Measurements from ENCODE around the gene DBN1. TPM values are rescaled to one million over a fixed set of nuclear protein-coding genes. Genes with fewer than 3 reads are reported as not detected.

DBN1 gene
- total RNA-seq, 2 experiments from 2014 or later: 82.5 to 87.0 TPM

DNA sequence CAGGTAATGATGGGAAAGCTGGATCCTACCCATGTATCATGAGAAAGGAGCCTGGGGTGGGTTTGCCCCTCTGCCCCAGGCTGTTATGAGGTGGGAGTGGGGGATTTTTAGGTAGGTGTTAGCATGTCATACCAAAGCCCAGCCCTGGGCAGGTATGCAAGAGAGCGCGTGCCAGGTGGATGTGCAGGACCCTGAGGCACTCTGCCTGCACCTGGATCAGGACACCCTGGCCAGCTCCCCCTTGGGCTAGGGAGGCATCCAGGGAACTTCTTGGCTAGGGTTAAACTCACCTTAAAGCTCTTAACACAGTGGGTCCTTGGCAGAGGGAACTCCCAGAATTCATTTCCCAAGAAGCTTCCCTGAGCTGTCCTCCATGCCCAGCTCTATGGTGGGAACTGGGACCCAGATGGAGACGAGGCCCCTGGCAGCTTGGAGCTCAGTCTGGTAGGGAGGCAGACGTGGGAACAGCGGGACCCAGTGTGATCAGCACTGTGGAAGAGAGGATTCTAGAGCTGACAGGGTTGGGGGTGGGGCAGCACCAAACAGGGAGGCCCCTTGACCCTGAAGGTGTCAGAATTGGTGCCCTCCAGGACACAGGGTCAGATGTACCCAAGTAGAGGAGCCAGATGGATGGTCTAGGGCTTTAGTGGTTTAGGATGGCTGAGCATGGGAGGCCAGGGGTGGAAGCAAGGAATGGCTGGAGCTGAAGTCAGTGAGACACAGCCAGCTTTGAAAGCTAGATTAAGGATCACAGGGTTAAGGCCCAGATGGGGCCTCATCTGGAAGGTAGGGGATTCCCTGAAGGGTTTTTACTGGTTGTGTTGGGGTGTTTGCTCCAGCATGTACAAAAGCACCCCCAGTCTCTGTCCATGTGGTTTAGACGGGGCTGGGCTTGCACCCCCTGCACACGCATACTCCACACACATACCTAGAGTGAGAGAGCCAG is 29.1 kb downstream of the DBN1 start:
- H3K9me3 Mint-ChIP-seq: no peaks in the 10 kb centered on the region
- ATAC-seq (ENCODE audit: low read depth) (no peak), DNase-seq (peak; percentile 43)
- POLR2A ChIA-PET: interaction anchor here (0.8 to 12.5 kb wide), 9 partner anchors 7 to 73 kb away, joined by 4 to 312 read pairs (median 18); partner anchors contain the start of gene GRK6
- H3K4me3 Mint-ChIP-seq: no peak overlapping the region
- H3K4me1 Mint-ChIP-seq: peaks cover 38% of the 10 kb centered on the region
- H3K36me3 Mint-ChIP-seq: peaks cover 10% of the 10 kb centered on the region
- H3K27ac Mint-ChIP-seq: peak overlapping the region; percentile 67
- H3K27me3 Mint-ChIP-seq: no peaks in the 10 kb centered on the region

DNA sequence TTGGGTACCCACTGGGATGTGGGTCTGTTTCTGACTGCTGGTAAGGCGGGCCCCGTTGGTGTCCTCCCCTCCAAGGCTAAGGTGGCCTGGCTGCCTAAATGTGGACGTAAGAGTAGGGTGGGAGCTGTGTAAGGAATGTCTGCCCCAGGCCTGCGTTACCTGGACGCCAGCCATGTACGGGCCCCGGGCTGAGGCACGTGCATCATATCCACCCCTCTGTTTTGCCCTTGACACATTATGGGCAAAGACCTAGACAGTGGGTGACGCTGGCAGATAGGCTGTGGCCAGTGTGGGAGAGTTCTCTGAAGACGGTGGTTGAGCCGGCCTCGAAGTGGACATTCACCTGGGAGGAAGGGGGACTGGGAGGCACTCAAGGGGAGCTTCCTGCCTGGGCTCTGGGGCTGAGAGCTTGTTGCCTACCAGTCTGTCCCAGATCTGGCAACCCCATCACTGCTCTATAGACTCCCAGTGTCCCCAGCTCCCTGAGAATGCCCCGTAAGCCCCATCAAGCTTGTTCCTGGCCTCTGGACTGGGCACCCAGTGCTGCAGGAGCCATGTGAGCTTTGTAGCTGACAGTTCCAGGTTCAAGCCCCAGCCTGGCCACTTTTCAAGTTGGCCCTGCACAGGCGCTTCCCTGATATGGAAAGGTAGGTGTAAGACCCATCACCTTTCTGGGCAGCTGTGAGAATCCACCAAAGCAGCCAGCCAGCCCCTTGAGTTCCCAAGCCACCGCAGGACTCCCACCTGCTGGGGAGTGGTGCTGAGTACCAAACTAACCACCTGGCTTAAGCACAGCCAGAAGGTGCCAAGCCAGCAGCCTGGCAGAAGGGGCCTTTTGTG is 30.1 kb downstream of the DBN1 start:
- H3K27ac Mint-ChIP-seq: peak overlapping the region; percentile 30
- peaks cover 11% of the 10 kb centered on the region for H3K36me3 Mint-ChIP-seq
- DNase-seq: no peak
- H3K4me3 Mint-ChIP-seq: no peak overlapping the region
- no peaks in the 10 kb centered on the region for H3K9me3 Mint-ChIP-seq
- POLR2A ChIA-PET: interaction anchor here (0.8 to 12.5 kb wide), 6 partner anchors 6 to 54 kb away, joined by 4 to 312 read pairs (median 26); partner anchors contain the start of gene GRK6
- H3K27me3 Mint-ChIP-seq: no peaks in the 10 kb centered on the region
- peaks cover 38% of the 10 kb centered on the region for H3K4me1 Mint-ChIP-seq
- no peak for ATAC-seq (ENCODE audit: low read depth)

- POLR2A ChIA-PET: interaction anchor here (1.0 to 12.5 kb wide), 4 partner anchors 12 to 39 kb away, joined by 4 to 312 read pairs (median 65); partner anchors contain the start of gene GRK6
- DNase-seq (peak; percentile 28), ATAC-seq (ENCODE audit: low read depth) (no peak)
- Mint-ChIP-seq H3K36me3 (peaks cover 19% of the 10 kb centered on the region), H3K27me3 (no peaks in the 10 kb centered on the region), H3K27ac (no peak overlapping the region), H3K4me1 (peaks cover 34% of the 10 kb centered on the region), H3K4me3 (no peak overlapping the region), H3K9me3 (no peaks in the 10 kb centered on the region)
These were observed 31.2 kb downstream of the DBN1 start for GRCh38 chr5:177442066-177442826.

GRCh38 chr5:177440990-177441780 is 32.2 kb downstream of the DBN1 start:
- H3K27ac Mint-ChIP-seq: no peak overlapping the region
- DNase-seq (no peak), ATAC-seq (ENCODE audit: low read depth) (no peak)
- POLR2A ChIA-PET: interaction anchor here (0.8 to 12.5 kb wide), 5 partner anchors 11 to 37 kb away, joined by 3 to 312 read pairs (median 8); partner anchors contain the start of gene GRK6
- H3K27me3 Mint-ChIP-seq: no peaks in the 10 kb centered on the region
- H3K4me1 Mint-ChIP-seq: peaks cover 35% of the 10 kb centered on the region
- peaks cover 22% of the 10 kb centered on the region for H3K36me3 Mint-ChIP-seq
- H3K9me3 Mint-ChIP-seq: no peaks in the 10 kb centered on the region
- H3K4me3 Mint-ChIP-seq: no peak overlapping the region

- peak; percentile 4 for ATAC-seq (ENCODE audit: low read depth)
- DNase-seq: peak; percentile 31
These were observed 33.0 kb downstream of the DBN1 start for GRCh38 chr5:177440211-177440989.

GRCh38 chr5:177439518-177440053 is 33.8 kb downstream of the DBN1 start:
- DNase-seq (no peak), ATAC-seq (ENCODE audit: low read depth) (no peak)
- no peaks in the 10 kb centered on the region for H3K27me3 Mint-ChIP-seq
- no peaks in the 10 kb centered on the region for H3K9me3 Mint-ChIP-seq
- POLR2A ChIA-PET: interaction anchor here (0.6 to 12.5 kb wide), 5 partner anchors 8 to 46 kb away, joined by 3 to 312 read pairs (median 7); partner anchors contain the start of gene GRK6
- H3K36me3 Mint-ChIP-seq: peaks cover 30% of the 10 kb centered on the region
- H3K4me3 Mint-ChIP-seq: no peak overlapping the region
- H3K4me1 Mint-ChIP-seq: peaks cover 25% of the 10 kb centered on the region
- H3K27ac Mint-ChIP-seq: peak overlapping the region; percentile 22

More at GRCh38 chr5:177440211-177440989, 33.0 kb downstream of the DBN1 start:
- Mint-ChIP-seq H3K4me1 (peaks cover 28% of the 10 kb centered on the region), H3K36me3 (peaks cover 26% of the 10 kb centered on the region), H3K27me3 (no peaks in the 10 kb centered on the region), H3K4me3 (no peak overlapping the region), H3K27ac (peak overlapping the region; percentile 6), H3K9me3 (no peaks in the 10 kb centered on the region)
- POLR2A ChIA-PET: interaction anchor here (0.8 to 12.5 kb wide), 3 partner anchors 10 to 36 kb away, joined by 3 to 312 read pairs (median 19); partner anchors contain the start of gene GRK6

DNA sequence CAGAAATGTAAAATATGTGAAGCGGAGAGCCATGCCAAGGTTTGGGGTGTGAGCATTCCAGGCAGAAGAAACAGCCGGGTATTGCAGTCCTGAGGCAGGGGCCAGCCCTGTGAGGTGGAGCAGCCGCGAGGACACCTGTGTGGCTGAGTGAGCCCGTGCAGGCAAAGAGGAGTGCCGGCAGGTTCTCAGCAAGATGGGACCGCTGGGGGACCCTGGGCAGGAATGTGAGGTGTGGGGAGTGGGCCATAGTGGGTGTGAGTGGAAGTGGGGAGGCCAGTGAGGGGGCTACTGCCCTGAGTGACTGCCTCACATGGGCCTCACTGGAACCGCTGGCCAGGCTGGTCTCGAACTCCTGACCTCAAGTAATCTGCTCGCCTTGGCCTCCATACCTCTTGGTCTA is 35.0 kb downstream of the DBN1 start:
- POLR2A ChIA-PET: interaction anchor here (1.5 to 3.5 kb wide), 3 partner anchors 7 to 34 kb away, joined by 4 to 21 read pairs (median 19); partner anchors contain the start of gene PRR7
- no peaks in the 10 kb centered on the region for H3K9me3 Mint-ChIP-seq
- ATAC-seq (ENCODE audit: low read depth) (no peak), DNase-seq (no peak)
- H3K36me3 Mint-ChIP-seq: peaks cover 34% of the 10 kb centered on the region
- H3K4me3 Mint-ChIP-seq: no peak overlapping the region
- no peak overlapping the region for H3K27ac Mint-ChIP-seq
- H3K27me3 Mint-ChIP-seq: no peaks in the 10 kb centered on the region
- H3K4me1 Mint-ChIP-seq: peaks cover 24% of the 10 kb centered on the region

GRCh38 chr5:177437623-177438022 is 35.8 kb downstream of the DBN1 start:
- Mint-ChIP-seq H3K36me3 (peaks cover 39% of the 10 kb centered on the region), H3K4me1 (peaks cover 26% of the 10 kb centered on the region), H3K27ac (peak overlapping the region; percentile 48)

DNA sequence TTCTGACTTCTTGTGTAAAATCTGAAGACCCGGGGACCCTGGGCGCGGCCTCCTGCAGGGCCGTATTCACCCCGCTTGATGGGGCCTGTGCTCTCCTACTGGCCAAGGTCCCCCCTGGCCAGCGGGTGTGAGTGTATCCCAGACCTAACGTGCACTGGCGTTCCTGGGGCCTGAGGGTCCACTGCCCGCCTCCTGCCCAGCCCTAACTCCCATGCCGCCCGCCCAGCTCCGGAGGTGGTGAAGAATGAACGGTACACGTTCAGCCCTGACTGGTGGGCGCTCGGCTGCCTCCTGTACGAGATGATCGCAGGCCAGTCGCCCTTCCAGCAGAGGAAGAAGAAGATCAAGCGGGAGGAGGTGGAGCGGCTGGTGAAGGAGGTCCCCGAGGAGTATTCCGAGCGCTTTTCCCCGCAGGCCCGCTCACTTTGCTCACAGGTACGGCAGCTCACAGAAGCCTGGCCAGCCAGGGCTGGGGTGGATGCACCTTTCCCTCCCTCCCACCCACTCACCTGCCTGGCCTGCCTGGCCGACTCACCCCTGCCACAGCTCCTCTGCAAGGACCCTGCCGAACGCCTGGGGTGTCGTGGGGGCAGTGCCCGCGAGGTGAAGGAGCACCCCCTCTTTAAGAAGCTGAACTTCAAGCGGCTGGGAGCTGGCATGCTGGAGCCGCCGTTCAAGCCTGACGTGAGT is 37.4 kb downstream of the DBN1 start:
- Mint-ChIP-seq H3K27me3 (no peaks in the 10 kb centered on the region), H3K9me3 (no peaks in the 10 kb centered on the region), H3K36me3 (peaks cover 44% of the 10 kb centered on the region), H3K4me3 (no peak overlapping the region), H3K27ac (no peak overlapping the region), H3K4me1 (peaks cover 35% of the 10 kb centered on the region)
- no peak for ATAC-seq (ENCODE audit: low read depth)
- no peak for DNase-seq
- POLR2A ChIA-PET: interaction anchor here (0.6 to 2.9 kb wide), 2 partner anchors 9 to 39 kb away, joined by 3 to 21 read pairs; partner anchors contain the start of gene PRR7

More at GRCh38 chr5:177437623-177438022, 35.8 kb downstream of the DBN1 start:
- Mint-ChIP-seq H3K9me3 (no peaks in the 10 kb centered on the region), H3K27me3 (no peaks in the 10 kb centered on the region), H3K4me3 (no peak overlapping the region)
- ATAC-seq (ENCODE audit: low read depth): no peak
- no peak for DNase-seq
- POLR2A ChIA-PET: interaction anchor here (0.8 to 3.5 kb wide), 9 partner anchors 8 to 47 kb away, joined by 3 to 21 read pairs (median 4); partner anchors contain the start of genes GRK6 and PRR7

DNA sequence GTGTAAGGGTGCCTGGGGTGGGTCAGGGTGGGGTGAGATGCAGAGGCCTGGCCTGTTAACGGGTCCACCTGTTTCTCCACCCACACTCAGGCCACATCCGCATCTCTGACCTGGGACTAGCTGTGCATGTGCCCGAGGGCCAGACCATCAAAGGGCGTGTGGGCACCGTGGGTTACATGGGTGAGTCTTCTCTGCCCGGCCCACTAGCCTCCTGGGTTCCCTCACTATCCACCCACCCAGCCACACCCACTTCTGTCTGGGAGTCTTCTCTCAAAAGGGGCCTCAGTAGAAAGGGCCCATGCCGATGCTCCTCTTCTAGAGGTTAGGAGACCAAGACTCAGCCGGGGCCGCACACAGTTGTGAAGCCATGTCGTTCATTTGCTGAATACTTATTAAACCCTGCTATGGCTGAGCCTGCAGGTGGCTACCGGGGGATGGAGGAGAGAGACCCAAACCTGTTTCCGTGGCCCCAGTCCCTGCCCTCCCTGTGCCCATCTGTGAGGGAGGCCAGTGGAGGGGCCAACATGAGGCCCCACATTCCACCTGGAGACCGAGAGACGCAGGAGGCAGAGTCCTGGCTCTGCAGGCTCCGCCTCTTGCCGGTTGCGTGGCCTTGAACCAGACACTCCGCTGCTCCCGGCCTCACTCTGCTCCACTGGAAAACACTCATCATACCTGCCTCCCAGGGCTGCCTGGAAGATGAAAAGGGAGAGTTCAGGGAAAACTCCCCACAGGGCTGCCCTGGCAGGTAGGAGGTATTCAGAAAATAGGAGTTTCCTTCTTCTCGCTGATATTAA is 38.3 kb downstream of the DBN1 start:
- Mint-ChIP-seq H3K4me1 (peaks cover 43% of the 10 kb centered on the region), H3K4me3 (no peak overlapping the region), H3K9me3 (no peaks in the 10 kb centered on the region), H3K27me3 (no peaks in the 10 kb centered on the region), H3K27ac (peak overlapping the region; percentile 34), H3K36me3 (peaks cover 50% of the 10 kb centered on the region)
- DNase-seq (no peak), ATAC-seq (ENCODE audit: low read depth) (no peak)
- POLR2A ChIA-PET: interaction anchor here (0.8 to 10.7 kb wide), 5 partner anchors 10 to 45 kb away, joined by 3 to 312 read pairs (median 3); partner anchors contain the start of gene PRR7

Data from activated naive CD8-positive, alpha-beta T cell treated with anti-CD3 and anti-CD28 coated beads, Interleukin-2, amount 10 ng/mL, durations not matched to agents 7 days and 5 days (primary cell).